ENCODE measurements around the gene OLFML1.

OLFML1 gene

DNA sequence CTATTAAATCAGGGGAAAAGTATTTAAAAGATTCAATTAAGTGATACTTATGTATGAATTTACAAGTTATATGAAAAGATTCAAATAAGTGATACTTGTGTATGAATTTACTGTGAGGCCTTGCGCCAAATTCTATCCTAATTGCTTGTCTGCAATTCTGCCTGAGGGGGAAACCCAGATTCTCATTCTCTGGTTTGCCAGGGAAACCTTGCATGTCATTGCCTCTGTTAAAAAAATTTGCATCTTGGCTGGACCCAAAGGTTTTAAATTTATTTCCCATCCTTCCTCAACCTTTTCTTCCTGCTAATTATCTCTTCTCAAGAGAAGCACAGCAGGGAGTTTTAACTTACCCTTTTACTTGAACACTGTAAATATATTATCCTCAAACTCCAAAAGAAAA lies 13.8 kb downstream of the OLFML1 start:
- TF ChIP-seq, protein P1, sequence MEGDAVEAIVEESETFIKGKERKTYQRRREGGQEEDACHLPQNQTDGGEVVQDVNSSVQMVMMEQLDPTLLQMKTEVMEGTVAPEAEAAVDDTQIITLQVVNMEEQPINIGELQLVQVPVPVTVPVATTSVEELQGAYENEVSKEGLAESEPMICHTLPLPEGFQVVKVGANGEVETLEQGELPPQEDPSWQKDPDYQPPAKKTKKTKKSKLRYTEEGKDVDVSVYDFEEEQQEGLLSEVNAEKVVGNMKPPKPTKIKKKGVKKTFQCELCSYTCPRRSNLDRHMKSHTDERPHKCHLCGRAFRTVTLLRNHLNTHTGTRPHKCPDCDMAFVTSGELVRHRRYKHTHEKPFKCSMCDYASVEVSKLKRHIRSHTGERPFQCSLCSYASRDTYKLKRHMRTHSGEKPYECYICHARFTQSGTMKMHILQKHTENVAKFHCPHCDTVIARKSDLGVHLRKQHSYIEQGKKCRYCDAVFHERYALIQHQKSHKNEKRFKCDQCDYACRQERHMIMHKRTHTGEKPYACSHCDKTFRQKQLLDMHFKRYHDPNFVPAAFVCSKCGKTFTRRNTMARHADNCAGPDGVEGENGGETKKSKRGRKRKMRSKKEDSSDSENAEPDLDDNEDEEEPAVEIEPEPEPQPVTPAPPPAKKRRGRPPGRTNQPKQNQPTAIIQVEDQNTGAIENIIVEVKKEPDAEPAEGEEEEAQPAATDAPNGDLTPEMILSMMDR (IDR thresholded peaks at IDR 0.05; ENCODE audit: low read depth, low read length), result no peak
- in situ Hi-C loops (cut with HindIII; ENCODE audit: low sequenced_read_pairs), result no loop called here
- H3K4me3 ChIP-seq (ENCODE audit: low read depth, low read length), result no peak overlapping the region
- DNase-seq (ENCODE audit: low read depth, low spot score), result no peak

DNA sequence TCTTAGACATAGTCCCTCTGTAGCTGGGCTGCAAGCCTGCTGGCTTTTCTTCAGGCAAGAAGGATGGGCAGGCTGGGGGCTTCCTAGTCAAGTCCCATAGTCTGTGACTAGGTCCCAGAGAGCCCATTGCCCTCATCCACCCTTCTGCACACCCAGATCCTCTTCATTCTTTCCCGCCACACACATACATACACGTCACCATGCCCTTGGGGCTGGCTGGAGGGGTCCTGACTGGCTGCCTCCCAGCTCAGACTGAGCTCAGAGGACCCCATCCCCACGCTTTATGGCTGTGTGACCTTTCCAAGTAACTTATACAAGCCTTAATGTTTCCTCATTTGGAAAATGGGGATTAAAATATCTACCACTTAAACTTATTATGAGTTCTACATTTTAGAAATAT lies 14.9 kb downstream of the OLFML1 start:
- in situ Hi-C loops (cut with HindIII; ENCODE audit: low sequenced_read_pairs), result no loop called here
- no peak overlapping the region for H3K4me3 ChIP-seq (ENCODE audit: low read depth, low read length)
- no peak for DNase-seq (ENCODE audit: low read depth, low spot score)
- TF ChIP-seq, protein P1 (IDR thresholded peaks at IDR 0.05; ENCODE audit: low read depth, low read length), result no peak

DNA sequence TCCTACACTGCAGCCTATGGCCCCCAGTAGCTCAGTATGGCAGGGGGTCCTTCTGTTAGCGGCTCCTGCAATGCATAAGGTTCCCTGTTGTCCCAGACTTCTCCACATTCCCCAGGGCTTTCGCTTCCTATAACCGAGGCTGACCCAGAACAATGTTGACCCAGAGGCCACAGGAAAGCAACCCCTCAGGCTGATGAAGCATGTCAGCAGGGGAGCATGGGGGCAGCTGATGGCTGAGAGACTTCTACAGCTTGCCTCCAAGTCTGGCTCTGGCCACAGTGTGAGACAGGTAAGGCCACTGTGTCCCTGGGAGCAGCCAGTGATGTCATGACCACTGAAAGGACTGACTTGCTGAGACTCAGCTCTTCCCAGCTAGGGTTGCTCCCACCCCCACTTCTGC lies 15.9 kb downstream of the OLFML1 start:
- DNase-seq (ENCODE audit: low read depth, low spot score), result no peak
- TF ChIP-seq, protein P1 (IDR thresholded peaks at IDR 0.05; ENCODE audit: low read depth, low read length), result no peak
- no peak overlapping the region for H3K4me3 ChIP-seq (ENCODE audit: low read depth, low read length)
- in situ Hi-C loops (cut with HindIII; ENCODE audit: low sequenced_read_pairs), result no loop called here

DNA sequence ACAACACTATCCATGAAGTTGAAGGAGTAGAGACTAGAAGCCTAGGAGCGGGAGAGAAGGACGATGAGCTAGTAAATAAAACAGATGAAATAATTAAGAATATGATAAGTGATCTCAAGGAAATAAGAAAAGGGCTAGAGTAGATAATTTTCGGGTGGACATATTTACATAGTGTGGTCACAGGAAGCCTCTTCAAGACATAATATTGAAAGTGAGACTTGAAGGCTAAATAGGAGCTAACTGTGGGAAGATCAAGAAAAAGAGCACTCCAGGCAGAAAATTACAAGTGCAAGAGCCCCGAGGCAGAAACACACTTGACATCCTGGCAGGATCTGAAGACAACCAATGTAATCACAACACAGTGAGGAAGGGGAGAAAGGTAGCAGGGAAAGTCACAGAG lies 16.6 kb downstream of the OLFML1 start:
- TF ChIP-seq, protein P1 (IDR thresholded peaks at IDR 0.05; ENCODE audit: low read depth, low read length), result no peak
- H3K4me3 ChIP-seq (ENCODE audit: low read depth, low read length), result no peak overlapping the region
- DNase-seq (ENCODE audit: low read depth, low spot score), result no peak
- in situ Hi-C loops (cut with HindIII; ENCODE audit: low sequenced_read_pairs), result no loop called here

DNA sequence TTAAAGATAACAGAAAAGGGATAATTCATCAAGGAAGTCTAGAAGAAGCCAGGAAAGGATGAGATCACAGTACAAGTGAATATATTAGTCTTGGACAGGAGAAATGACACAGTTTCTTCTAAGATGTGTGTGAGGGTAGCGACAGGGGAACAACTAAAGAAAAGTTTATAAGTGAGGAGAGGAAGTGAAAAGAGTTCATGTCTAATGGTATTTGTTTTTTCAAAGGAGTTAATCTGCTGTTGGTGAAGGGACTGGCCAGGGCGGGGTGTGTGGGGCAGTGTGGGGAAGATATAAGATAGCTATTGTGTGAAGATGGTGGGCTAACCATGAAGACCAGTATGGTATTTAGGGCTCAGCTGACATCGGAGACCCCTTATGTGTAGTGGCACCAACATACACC lies 20.9 kb downstream of the OLFML1 start:
- H3K4me3 ChIP-seq (ENCODE audit: low read depth, low read length), result no peak overlapping the region
- TF ChIP-seq, protein P1 (IDR thresholded peaks at IDR 0.05; ENCODE audit: low read depth, low read length), result no peak
- in situ Hi-C loops (cut with HindIII; ENCODE audit: low sequenced_read_pairs), result no loop called here
- DNase-seq (ENCODE audit: low read depth, low spot score), result no peak

DNA sequence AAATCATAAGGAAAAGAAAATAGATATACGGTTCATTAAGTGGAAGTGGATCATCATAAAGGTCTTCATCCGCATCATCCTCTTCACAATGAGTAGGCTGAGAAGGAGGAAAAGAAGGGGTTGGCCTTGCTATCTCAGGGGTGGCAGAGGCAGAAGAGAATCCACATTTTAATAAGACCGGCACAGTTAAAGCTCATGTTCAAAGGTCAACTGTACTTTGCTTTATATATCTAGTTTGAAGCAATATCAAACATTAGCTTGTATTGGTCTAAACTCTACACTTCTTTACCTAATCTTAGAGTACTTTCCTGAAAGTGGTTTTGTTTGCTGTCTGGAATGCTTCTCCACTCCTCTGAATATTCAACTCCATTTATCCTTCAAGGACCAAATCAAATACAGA lies 22.8 kb downstream of the OLFML1 start:
- DNase-seq (ENCODE audit: low read depth, low spot score), result no peak
- in situ Hi-C loops (cut with HindIII; ENCODE audit: low sequenced_read_pairs), result no loop called here
- no peak overlapping the region for H3K4me3 ChIP-seq (ENCODE audit: low read depth, low read length)
- TF ChIP-seq, protein P1 (IDR thresholded peaks at IDR 0.05; ENCODE audit: low read depth, low read length), result no peak

DNA sequence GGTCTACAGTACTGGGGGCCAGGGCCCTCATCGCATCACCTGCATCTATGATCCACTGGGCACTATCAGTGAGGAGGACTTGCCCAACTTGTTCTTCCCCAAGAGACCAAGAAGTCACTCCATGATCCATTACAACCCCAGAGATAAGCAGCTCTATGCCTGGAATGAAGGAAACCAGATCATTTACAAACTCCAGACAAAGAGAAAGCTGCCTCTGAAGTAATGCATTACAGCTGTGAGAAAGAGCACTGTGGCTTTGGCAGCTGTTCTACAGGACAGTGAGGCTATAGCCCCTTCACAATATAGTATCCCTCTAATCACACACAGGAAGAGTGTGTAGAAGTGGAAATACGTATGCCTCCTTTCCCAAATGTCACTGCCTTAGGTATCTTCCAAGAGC lies 24.7 kb downstream of the OLFML1 start:
- TF ChIP-seq, protein P1 (IDR thresholded peaks at IDR 0.05; ENCODE audit: low read depth, low read length), result no peak
- no peak overlapping the region for H3K4me3 ChIP-seq (ENCODE audit: low read depth, low read length)
- in situ Hi-C loops (cut with HindIII; ENCODE audit: low sequenced_read_pairs), result no loop called here
- DNase-seq (ENCODE audit: low read depth, low spot score), result no peak
